Measurements from ENCODE around the gene SHROOM4. TPM values are rescaled to one million over a fixed set of nuclear protein-coding genes. Genes with fewer than 3 reads are reported as not detected.

The SHROOM4 gene
- total RNA-seq, 1 donor from 2014 or later = 2.5 TPM

- peaks cover 7% of the 10 kb centered on the region for H3K9me3 Mint-ChIP-seq (ENCODE audit: unreplicated experiment)
- H3K4me1 Mint-ChIP-seq (ENCODE audit: unreplicated experiment) = peaks cover 2% of the 10 kb centered on the region
- no peak overlapping the region for H3K27ac Mint-ChIP-seq (ENCODE audit: unreplicated experiment)
- no peak for DNase-seq (ENCODE audit: extremely low spot score, unreplicated experiment)
- H3K4me3 Mint-ChIP-seq (ENCODE audit: unreplicated experiment) = no peak overlapping the region
- peaks cover 2% of the 10 kb centered on the region for H3K36me3 Mint-ChIP-seq (ENCODE audit: unreplicated experiment)
- TF ChIP-seq CTCF (IDR thresholded peaks at IDR 0.05) = no peak
- H3K27me3 Mint-ChIP-seq (ENCODE audit: unreplicated experiment) = no peaks in the 10 kb centered on the region
Observed at GRCh38 chrX:50635817-50636365, 178.1 kb downstream of the SHROOM4 start.

GRCh38 chrX:50635162-50635561 lies 178.8 kb downstream of the SHROOM4 start:
- Mint-ChIP-seq H3K36me3 (ENCODE audit: unreplicated experiment) (peaks cover 2% of the 10 kb centered on the region), H3K9me3 (ENCODE audit: unreplicated experiment) (peaks cover 7% of the 10 kb centered on the region), H3K4me1 (ENCODE audit: unreplicated experiment) (peaks cover 2% of the 10 kb centered on the region), H3K4me3 (ENCODE audit: unreplicated experiment) (no peak overlapping the region), H3K27ac (ENCODE audit: unreplicated experiment) (no peak overlapping the region), H3K27me3 (ENCODE audit: unreplicated experiment) (no peaks in the 10 kb centered on the region)
- no peak for DNase-seq (ENCODE audit: extremely low spot score, unreplicated experiment)
- no peak for TF ChIP-seq CTCF (IDR thresholded peaks at IDR 0.05)

GRCh38 chrX:50629774-50630173 lies 184.2 kb downstream of the SHROOM4 start:
- Mint-ChIP-seq H3K27me3 (ENCODE audit: unreplicated experiment) (no peaks in the 10 kb centered on the region), H3K9me3 (ENCODE audit: unreplicated experiment) (no peaks in the 10 kb centered on the region), H3K4me3 (ENCODE audit: unreplicated experiment) (no peak overlapping the region), H3K4me1 (ENCODE audit: unreplicated experiment) (no peaks in the 10 kb centered on the region), H3K27ac (ENCODE audit: unreplicated experiment) (no peak overlapping the region), H3K36me3 (ENCODE audit: unreplicated experiment) (no peaks in the 10 kb centered on the region)
- no peak for DNase-seq (ENCODE audit: extremely low spot score, unreplicated experiment)
- TF ChIP-seq CTCF (IDR thresholded peaks at IDR 0.05) = no peak

GRCh38 chrX:50627696-50628095 lies 186.3 kb downstream of the SHROOM4 start:
- no peaks in the 10 kb centered on the region for H3K27me3 Mint-ChIP-seq (ENCODE audit: unreplicated experiment)
- H3K27ac Mint-ChIP-seq (ENCODE audit: unreplicated experiment) = no peak overlapping the region
- H3K4me3 Mint-ChIP-seq (ENCODE audit: unreplicated experiment) = no peak overlapping the region
- no peaks in the 10 kb centered on the region for H3K4me1 Mint-ChIP-seq (ENCODE audit: unreplicated experiment)
- no peak for TF ChIP-seq CTCF (IDR thresholded peaks at IDR 0.05)
- no peaks in the 10 kb centered on the region for H3K36me3 Mint-ChIP-seq (ENCODE audit: unreplicated experiment)
- no peaks in the 10 kb centered on the region for H3K9me3 Mint-ChIP-seq (ENCODE audit: unreplicated experiment)
- no peak for DNase-seq (ENCODE audit: extremely low spot score, unreplicated experiment)

- no peak for TF ChIP-seq CTCF (IDR thresholded peaks at IDR 0.05)
- no peak for DNase-seq (ENCODE audit: extremely low spot score, unreplicated experiment)
- Mint-ChIP-seq H3K36me3 (ENCODE audit: unreplicated experiment) (no peaks in the 10 kb centered on the region), H3K4me1 (ENCODE audit: unreplicated experiment) (no peaks in the 10 kb centered on the region), H3K9me3 (ENCODE audit: unreplicated experiment) (no peaks in the 10 kb centered on the region), H3K4me3 (ENCODE audit: unreplicated experiment) (no peak overlapping the region), H3K27me3 (ENCODE audit: unreplicated experiment) (no peaks in the 10 kb centered on the region), H3K27ac (ENCODE audit: unreplicated experiment) (no peak overlapping the region)
Observed at GRCh38 chrX:50626432-50626831, 187.6 kb downstream of the SHROOM4 start.

All from osteocyte (in vitro differentiated cells).